HL-60 (cell line): ENCODE data around the gene HLA-C.

Source experiments
- DNase-seq, 2 experiments: peaks; one replicate each; pipeline ENCODE4 v3.0.0-alpha.2; 2010 to 2020; ENCODE audit warnings: low read depth in 1 of 2, low spot score in 1 of 2
- H3K27ac ChIP-seq: fragments of 250-450 bp; sonication (Bioruptor Pico); replicated peaks from 2 replicates; pipeline ENCODE4 v1.5.1; 2020; ENCODE audit warnings: mild to moderate bottlenecking, moderate library complexity
- H3K27me3 ChIP-seq: fragments of 250-450 bp; sonication (Bioruptor Pico); 2 replicates; pipeline ENCODE4 v1.5.1; 2021; ENCODE audit warnings: mild to moderate bottlenecking, moderate library complexity; ENCODE audit not compliant: insufficient read depth, poor library complexity, severe bottlenecking
- H3K4me3 ChIP-seq: replicated peaks from 2 replicates; pipeline ENCODE4 v1.5.1; 2011; ENCODE audit warnings: mild to moderate bottlenecking, control low read depth, low read length; ENCODE audit not compliant: insufficient read depth
- GABPA ChIP-seq: IDR thresholded peaks from 2 replicates; pipeline ENCODE4 v1.6.1; 2012; ENCODE audit warnings: low read depth
- POLR2AphosphoS5 ChIP-seq: IDR thresholded peaks from 2 replicates; pipeline ENCODE4 v1.6.1; 2012; ENCODE audit warnings: low read depth
- SPI1 ChIP-seq: IDR thresholded peaks from 2 replicates; pipeline ENCODE4 v1.6.1; 2012; ENCODE audit warnings: low read depth, mild to moderate bottlenecking, borderline replicate concordance
- TF ChIP-seq, protein P1 (sequence below): IDR thresholded peaks from 2 replicates; pipeline ENCODE4 v1.6.1; 2012; ENCODE audit warnings: low read depth; ENCODE audit not compliant: insufficient replicate concordance
- TF ChIP-seq, protein P2 (sequence below): IDR thresholded peaks from one replicate; pipeline ENCODE4 v1.5.1; 2011; ENCODE audit warnings: low read length, control low read depth, inconsistent platforms; ENCODE audit not compliant: insufficient read depth

HLA-C gene

DNA sequence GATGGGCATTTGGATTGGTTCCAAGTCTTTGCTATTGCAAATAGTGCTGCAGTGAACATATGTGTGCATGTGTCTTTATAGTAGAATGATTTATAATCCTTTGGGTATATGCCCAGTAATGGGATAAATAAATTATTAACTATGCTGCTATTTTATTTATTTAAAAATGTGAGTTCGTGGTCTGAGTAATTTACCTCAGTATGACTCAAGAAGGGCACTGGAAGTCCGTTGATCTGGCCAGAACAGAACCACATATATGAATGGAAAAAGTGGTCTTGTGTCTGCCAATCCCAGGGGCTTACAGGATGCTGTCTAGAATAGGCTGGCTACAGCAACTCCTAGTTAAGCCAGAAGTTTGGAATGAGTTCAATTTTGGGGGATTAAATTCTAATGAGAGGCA lies 27.6 kb upstream of the HLA-C start:
- Histone ChIP-seq H3K4me3 (no peak overlapping the region), H3K27me3 (no peaks in the 10 kb centered on the region), H3K27ac (no peak overlapping the region)
- TF ChIP-seq SPI1, result no peak
- no peak for TF ChIP-seq GABPA
- TF ChIP-seq POLR2AphosphoS5, result no peak
- TF ChIP-seq, protein P1, sequence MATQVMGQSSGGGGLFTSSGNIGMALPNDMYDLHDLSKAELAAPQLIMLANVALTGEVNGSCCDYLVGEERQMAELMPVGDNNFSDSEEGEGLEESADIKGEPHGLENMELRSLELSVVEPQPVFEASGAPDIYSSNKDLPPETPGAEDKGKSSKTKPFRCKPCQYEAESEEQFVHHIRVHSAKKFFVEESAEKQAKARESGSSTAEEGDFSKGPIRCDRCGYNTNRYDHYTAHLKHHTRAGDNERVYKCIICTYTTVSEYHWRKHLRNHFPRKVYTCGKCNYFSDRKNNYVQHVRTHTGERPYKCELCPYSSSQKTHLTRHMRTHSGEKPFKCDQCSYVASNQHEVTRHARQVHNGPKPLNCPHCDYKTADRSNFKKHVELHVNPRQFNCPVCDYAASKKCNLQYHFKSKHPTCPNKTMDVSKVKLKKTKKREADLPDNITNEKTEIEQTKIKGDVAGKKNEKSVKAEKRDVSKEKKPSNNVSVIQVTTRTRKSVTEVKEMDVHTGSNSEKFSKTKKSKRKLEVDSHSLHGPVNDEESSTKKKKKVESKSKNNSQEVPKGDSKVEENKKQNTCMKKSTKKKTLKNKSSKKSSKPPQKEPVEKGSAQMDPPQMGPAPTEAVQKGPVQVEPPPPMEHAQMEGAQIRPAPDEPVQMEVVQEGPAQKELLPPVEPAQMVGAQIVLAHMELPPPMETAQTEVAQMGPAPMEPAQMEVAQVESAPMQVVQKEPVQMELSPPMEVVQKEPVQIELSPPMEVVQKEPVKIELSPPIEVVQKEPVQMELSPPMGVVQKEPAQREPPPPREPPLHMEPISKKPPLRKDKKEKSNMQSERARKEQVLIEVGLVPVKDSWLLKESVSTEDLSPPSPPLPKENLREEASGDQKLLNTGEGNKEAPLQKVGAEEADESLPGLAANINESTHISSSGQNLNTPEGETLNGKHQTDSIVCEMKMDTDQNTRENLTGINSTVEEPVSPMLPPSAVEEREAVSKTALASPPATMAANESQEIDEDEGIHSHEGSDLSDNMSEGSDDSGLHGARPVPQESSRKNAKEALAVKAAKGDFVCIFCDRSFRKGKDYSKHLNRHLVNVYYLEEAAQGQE, result no peak
- TF ChIP-seq, protein P2, sequence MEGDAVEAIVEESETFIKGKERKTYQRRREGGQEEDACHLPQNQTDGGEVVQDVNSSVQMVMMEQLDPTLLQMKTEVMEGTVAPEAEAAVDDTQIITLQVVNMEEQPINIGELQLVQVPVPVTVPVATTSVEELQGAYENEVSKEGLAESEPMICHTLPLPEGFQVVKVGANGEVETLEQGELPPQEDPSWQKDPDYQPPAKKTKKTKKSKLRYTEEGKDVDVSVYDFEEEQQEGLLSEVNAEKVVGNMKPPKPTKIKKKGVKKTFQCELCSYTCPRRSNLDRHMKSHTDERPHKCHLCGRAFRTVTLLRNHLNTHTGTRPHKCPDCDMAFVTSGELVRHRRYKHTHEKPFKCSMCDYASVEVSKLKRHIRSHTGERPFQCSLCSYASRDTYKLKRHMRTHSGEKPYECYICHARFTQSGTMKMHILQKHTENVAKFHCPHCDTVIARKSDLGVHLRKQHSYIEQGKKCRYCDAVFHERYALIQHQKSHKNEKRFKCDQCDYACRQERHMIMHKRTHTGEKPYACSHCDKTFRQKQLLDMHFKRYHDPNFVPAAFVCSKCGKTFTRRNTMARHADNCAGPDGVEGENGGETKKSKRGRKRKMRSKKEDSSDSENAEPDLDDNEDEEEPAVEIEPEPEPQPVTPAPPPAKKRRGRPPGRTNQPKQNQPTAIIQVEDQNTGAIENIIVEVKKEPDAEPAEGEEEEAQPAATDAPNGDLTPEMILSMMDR, result no peak
- no peak for DNase-seq

DNA sequence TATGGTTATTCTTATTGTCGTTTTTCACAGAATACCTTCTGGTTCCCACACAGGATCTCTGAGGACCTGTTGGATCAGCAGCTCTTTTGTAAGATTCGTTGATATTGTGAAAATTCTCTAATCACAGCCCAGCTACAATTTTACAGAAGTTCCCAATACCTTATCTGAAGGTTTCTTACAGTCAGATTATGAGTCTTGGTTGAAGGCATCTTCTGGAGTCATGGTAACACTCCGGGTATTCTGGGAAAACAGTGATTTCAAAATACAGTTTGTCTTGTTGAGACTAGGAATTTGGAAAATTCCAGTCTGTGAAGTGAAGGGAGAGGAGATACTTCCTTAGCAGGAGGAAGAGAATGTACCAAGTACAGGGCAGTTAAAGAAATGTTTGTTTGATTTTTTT lies 22.2 kb upstream of the HLA-C start:
- TF ChIP-seq SPI1, result no peak
- TF ChIP-seq GABPA, result no peak
- TF ChIP-seq, protein P2, result no peak
- TF ChIP-seq, protein P1, result no peak
- TF ChIP-seq POLR2AphosphoS5, result no peak
- no peak for DNase-seq
- H3K27me3 ChIP-seq, result no peaks in the 10 kb centered on the region
- H3K27ac ChIP-seq, result no peak overlapping the region
- no peak overlapping the region for H3K4me3 ChIP-seq

DNA sequence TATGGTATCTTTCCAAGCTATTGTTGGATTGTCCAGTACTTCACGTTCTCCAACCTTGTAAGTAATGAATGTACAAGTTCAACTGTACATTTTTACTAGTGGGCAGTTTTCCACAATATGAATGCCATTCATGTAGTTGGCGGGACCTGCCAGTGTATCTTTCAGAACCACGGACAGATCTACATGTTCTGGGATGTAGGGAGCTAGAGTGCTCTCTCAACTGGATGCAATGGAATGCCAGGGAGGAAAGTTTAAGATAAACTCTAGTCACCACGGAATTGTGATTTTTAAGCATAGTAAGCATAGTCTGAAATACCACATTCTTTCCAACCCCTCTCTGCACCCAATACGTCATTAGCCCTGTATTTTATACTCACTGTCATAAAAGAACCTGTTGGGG lies 21.5 kb upstream of the HLA-C start:
- no peak for DNase-seq
- no peak overlapping the region for H3K27ac ChIP-seq
- no peak for TF ChIP-seq SPI1
- TF ChIP-seq, protein P1, result peak; percentile 94
- no peak for TF ChIP-seq GABPA

DNA sequence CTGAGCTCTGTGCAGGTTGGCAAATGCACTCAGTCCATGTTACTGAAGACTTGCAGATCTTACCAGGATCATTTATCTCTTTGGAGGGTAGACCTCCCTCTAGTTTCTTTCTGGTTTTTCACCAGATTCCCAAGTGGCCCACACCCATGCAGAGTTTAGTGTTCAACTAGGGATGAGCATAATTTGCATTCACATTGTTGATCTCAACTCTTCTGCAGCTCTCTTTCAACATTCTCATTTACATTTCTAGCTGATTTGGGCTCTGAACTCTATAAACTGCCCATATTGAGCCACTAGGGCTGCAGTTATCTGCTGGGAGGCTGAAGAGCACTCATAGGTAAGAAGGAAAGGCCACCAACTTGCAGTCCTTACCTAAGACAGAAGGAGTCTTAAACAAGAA lies 17.9 kb upstream of the HLA-C start:
- H3K27me3 ChIP-seq, result no peaks in the 10 kb centered on the region
- no peak for DNase-seq
- H3K4me3 ChIP-seq, result no peak overlapping the region
- no peak overlapping the region for H3K27ac ChIP-seq
- TF ChIP-seq POLR2AphosphoS5 (no peak), GABPA (no peak), SPI1 (no peak)
- TF ChIP-seq, protein P1, result no peak
- TF ChIP-seq, protein P2, result no peak

More for the DNA sequence above, 21.5 kb upstream of the HLA-C start:
- no peaks in the 10 kb centered on the region for H3K27me3 ChIP-seq
- H3K4me3 ChIP-seq, result no peak overlapping the region
